ENCODE results near the gene DIDO1.

Gene DIDO1

GRCh38 chr20:62935204-62935967 lies 9.1 kb upstream of the DIDO1 start:
- H3K27ac ChIP-seq = peak overlapping the region; percentile 98
- TF ChIP-seq, protein P1, sequence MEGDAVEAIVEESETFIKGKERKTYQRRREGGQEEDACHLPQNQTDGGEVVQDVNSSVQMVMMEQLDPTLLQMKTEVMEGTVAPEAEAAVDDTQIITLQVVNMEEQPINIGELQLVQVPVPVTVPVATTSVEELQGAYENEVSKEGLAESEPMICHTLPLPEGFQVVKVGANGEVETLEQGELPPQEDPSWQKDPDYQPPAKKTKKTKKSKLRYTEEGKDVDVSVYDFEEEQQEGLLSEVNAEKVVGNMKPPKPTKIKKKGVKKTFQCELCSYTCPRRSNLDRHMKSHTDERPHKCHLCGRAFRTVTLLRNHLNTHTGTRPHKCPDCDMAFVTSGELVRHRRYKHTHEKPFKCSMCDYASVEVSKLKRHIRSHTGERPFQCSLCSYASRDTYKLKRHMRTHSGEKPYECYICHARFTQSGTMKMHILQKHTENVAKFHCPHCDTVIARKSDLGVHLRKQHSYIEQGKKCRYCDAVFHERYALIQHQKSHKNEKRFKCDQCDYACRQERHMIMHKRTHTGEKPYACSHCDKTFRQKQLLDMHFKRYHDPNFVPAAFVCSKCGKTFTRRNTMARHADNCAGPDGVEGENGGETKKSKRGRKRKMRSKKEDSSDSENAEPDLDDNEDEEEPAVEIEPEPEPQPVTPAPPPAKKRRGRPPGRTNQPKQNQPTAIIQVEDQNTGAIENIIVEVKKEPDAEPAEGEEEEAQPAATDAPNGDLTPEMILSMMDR (conservative IDR thresholded peaks at IDR 0.05) = no peak

- TF ChIP-seq, protein P1 (conservative IDR thresholded peaks at IDR 0.05) = no peak
- H3K27ac ChIP-seq = 0 out of 2 replicates have a peak overlapping the region, but pooled peaks have one; percentile 8
Measured at GRCh38 chr20:62933966-62934365, 7.7 kb upstream of the DIDO1 start.

DNA sequence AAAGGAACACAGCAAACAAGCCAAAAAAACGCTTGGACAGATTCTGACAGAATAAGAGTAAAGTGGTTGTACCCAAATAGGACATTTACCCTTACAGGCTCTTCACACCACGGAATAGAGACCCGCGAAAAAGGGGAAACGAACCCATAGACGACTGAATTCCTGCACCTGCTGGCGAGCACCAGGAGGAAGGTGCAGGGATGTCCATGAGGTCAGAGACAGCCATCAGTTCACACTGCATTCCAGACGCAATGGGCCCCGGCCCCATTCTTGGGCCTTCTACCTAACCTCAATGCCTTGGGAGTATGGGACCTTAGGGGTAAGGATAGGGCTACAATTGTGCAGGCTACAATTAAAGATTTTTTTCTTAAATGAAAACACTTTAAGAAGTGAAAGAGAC lies 5.2 kb upstream of the DIDO1 start:
- TF ChIP-seq, protein P1 (conservative IDR thresholded peaks at IDR 0.05) = no peak
- peak overlapping the region; percentile 77; the same call in 1 of the 2 replicates for H3K27ac ChIP-seq

DNA sequence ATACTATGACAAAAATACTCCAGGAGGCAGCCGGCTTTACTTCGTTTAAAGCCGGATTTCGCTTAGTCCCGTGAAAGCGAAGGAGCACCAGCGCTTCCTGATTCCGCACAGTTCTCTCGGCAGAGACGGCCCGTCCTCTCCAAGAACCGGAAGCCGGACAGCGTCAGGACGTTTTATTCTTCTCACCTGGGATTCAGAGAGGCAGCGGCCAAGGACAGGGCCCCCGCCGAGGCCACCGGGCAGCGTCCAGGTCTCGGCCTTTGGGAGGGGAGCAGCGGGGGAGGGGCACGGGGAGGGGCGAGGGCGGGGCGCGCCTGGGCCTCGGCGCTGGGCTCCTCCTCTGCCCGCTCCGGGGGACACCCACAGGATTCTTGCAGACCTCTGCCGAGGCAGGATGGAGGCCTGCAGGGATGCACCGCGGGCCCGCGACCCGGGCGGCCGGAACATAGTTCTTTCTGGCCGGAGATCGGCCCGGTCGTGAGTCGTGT lies 2.8 kb upstream of the DIDO1 start:
- H3K27ac ChIP-seq = peak overlapping the region; percentile 77

GRCh38 chr20:62928246-62928939 lies 2.1 kb upstream of the DIDO1 start:
- peak overlapping the region; percentile 77 for H3K27ac ChIP-seq
- TF ChIP-seq, protein P1 (conservative IDR thresholded peaks at IDR 0.05) = no peak

More for the DNA sequence above, 2.8 kb upstream of the DIDO1 start:
- TF ChIP-seq, protein P1 (conservative IDR thresholded peaks at IDR 0.05) = no peak

- TF ChIP-seq, protein P1 (conservative IDR thresholded peaks at IDR 0.05) = no peak
- H3K27ac ChIP-seq = peak overlapping the region; percentile 98
Measured at GRCh38 chr20:62927128-62927705, 912 bp upstream of the DIDO1 start.
